ENCODE measurements around the gene SH3PXD2A. TPM values are rescaled to one million over a fixed set of nuclear protein-coding genes. Genes with fewer than 3 reads are reported as not detected.

SH3PXD2A gene
- total RNA-seq, 2 experiments from 2014 or later = 12.4 to 14.5 TPM

DNA sequence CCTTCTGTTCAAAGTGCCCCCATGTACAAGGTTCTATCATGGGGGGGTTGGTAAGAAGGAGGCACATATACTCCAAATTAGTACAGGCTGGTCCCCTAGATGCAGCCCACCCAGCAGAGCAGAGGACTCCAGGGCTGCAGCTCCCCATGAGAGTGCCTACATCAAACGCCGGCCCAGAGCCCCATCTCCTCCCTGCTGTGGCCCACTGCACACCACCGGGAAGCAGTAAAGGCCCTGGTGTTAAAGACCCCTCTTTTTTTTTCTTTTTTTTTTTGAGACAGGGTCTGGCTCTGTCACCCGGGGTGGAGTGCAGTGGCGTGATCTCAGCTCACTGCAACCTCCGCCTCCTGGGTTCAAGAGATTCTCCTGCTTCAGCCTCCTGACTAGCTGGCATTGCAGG is 47.4 kb downstream of the SH3PXD2A start:
- H3K27me3 Mint-ChIP-seq = no peaks in the 10 kb centered on the region
- peaks cover 18% of the 10 kb centered on the region for H3K4me1 Mint-ChIP-seq
- H3K4me3 Mint-ChIP-seq = no peak overlapping the region
- H3K9me3 Mint-ChIP-seq (ENCODE audit: low read depth) = no peaks in the 10 kb centered on the region
- no peak for ATAC-seq
- no peak overlapping the region for H3K27ac Mint-ChIP-seq
- CTCF ChIA-PET = no interaction called here
- no peak for DNase-seq
- H3K36me3 Mint-ChIP-seq = no peaks in the 10 kb centered on the region

DNA sequence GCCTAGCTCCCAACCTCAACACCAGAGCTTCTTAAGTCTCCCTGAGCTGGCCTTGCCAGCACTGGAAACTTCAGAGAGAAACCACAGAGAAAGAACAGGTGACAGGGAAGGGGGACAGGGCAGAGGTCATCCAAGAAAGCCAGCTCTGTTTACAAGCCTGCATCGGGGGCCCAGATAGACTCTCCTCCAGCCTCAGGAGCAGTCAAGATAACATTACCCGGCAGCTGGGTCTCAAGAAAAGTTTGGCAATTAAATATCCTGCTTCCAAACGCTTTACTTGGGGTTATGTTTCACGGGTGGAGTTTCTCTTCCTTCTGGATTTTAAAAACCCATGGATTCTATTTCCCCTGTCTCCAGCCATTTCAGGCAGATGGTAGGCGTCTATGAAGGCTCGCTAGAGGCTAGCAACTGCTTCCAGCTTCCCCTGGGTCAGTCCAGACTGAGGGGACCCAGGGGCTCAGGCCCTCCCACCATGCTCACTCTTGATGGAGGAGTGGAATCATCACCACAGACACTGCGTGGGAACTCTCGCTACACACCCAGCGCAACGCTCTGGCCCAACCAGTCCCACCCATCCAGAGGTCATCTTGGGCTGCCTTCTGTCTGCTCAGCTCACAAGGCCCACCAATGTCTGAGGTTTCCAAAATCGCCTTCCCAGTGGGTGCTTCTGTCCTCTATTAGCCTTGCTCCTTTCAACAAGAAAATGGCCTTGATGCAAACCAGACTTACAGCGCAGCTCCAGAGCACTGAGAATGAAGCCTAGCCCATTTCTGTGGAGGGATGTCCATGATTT is 48.8 kb downstream of the SH3PXD2A start:
- no peaks in the 10 kb centered on the region for H3K36me3 Mint-ChIP-seq
- no peak overlapping the region for H3K27ac Mint-ChIP-seq
- H3K4me1 Mint-ChIP-seq = peaks cover 19% of the 10 kb centered on the region
- DNase-seq (no peak), ATAC-seq (no peak)
- no peaks in the 10 kb centered on the region for H3K9me3 Mint-ChIP-seq (ENCODE audit: low read depth)
- H3K27me3 Mint-ChIP-seq = no peaks in the 10 kb centered on the region
- CTCF ChIA-PET = interaction anchor here (1.0 to 1.9 kb wide), 5 partner anchors 8 to 120 kb away, joined by 3 to 5 read pairs (median 3); no protein-coding TSS in a partner anchor
- no peak overlapping the region for H3K4me3 Mint-ChIP-seq

DNA sequence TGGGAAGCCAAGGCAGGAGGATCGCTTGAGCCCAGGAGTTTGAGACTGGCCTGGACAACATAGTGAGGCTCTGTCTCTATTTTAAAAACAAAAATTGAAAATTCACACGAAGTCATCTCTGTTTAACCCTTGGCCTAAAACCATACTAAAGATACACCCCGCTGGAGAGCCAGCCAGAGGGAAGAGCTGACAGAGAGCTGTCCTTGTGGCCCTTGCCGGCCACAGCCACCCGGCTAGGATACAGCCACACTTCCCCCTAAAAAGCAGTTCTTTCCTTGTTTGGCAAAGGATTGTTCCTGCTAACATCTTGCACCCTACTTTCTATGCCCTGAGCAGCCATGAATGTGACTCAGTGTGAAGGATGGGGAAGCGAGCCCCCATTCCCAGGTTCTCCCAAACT is 49.6 kb downstream of the SH3PXD2A start:
- Mint-ChIP-seq H3K27me3 (no peaks in the 10 kb centered on the region), H3K27ac (no peak overlapping the region), H3K4me3 (no peak overlapping the region), H3K9me3 (ENCODE audit: low read depth) (no peaks in the 10 kb centered on the region), H3K4me1 (peaks cover 25% of the 10 kb centered on the region), H3K36me3 (no peaks in the 10 kb centered on the region)
- ATAC-seq (no peak), DNase-seq (no peak)
- CTCF ChIA-PET = interaction anchor here (1.0 to 1.9 kb wide), 4 partner anchors 9 to 120 kb away, joined by 3 to 5 read pairs (median 3); no protein-coding TSS in a partner anchor

DNA sequence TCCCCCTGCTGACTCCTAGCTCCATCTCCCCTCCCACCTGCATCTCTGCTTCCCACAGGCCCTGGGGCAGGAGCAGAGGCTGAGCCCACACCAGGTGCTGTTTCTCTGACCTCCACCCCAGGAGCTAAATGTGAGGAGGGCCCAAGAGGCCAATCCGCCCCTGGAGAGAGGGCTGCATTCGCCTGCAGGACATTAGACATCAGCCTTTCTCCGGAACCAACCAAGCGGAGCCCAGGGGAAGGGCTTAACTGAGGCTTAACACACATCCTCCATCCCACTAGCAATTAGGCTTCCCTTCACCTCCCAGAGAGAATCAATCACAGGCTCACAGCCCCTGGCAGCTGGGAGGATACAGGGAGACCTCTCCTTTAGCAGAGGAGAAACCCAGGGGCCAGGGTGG is 50.5 kb downstream of the SH3PXD2A start:
- DNase-seq = no peak
- ATAC-seq = no peak
- no peaks in the 10 kb centered on the region for H3K9me3 Mint-ChIP-seq (ENCODE audit: low read depth)
- no peaks in the 10 kb centered on the region for H3K27me3 Mint-ChIP-seq
- H3K27ac Mint-ChIP-seq = no peak overlapping the region
- no peak overlapping the region for H3K4me3 Mint-ChIP-seq
- CTCF ChIA-PET = interaction anchor here (1.5 kb wide), 1 partner anchor 119 kb away, joined by 3 read pairs; no protein-coding TSS in a partner anchor
- no peaks in the 10 kb centered on the region for H3K36me3 Mint-ChIP-seq
- peaks cover 34% of the 10 kb centered on the region for H3K4me1 Mint-ChIP-seq

DNA sequence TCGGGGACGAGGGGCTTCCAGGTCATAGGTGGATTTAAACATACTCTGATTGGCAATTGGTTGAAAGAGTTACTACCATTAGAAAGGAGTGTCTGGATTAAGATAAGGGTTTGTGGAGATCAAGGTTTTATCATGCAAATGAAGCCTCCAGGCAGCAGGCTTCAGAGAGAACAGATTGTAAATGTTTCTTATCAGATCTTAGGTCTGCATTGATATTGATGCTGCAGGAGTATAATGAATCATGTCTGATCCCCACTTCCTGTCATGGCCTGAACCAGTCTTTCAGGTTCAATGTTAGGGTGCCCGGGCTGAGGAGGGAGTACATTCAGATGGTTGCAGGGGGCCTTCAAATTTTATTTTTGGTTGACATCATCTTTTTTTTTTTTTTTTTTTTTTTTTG is 51.4 kb downstream of the SH3PXD2A start:
- H3K27me3 Mint-ChIP-seq = no peaks in the 10 kb centered on the region
- H3K36me3 Mint-ChIP-seq = no peaks in the 10 kb centered on the region
- peak overlapping the region; percentile 25 for H3K27ac Mint-ChIP-seq
- no peaks in the 10 kb centered on the region for H3K9me3 Mint-ChIP-seq (ENCODE audit: low read depth)
- DNase-seq (peak; percentile 70), ATAC-seq (peak; percentile 68)
- peaks cover 42% of the 10 kb centered on the region for H3K4me1 Mint-ChIP-seq
- CTCF ChIA-PET = interaction anchor here (1.2 kb wide), 1 partner anchor 43 kb away, joined by 3 read pairs; no protein-coding TSS in a partner anchor
- no peak overlapping the region for H3K4me3 Mint-ChIP-seq

DNA sequence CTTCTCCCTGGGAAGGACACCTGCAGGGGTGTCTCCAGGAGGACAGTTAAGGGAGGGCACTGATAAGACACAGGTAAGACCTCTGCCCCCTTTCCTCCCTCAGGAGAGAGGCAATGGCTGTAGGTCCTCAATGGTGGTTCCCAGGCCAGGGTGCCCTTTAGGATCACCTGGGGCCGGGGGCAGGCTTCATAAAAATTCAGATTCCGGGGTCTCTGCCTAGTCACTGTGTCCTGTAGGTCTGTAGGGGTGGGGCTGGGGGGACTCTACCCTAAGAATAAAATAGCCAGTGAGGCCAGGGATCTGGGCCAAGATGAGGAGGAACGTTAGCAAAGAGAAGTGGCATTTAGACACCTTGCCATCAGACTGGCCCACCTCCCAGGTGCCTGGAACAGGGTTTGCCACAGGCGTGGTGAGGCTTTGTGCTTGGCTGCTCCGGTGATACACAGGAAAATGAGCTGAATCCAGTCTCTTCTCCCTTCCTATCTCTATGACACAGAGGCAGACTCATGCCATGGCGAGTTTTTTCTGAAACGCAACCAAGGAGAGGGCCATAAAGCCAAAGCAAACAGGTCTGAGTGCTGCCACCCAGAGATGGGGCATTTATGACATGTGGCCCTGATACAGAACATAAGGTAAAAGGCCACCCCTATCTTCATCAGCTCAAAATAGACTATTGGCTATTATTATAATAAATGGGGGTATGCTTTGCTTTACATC is 52.6 kb downstream of the SH3PXD2A start:
- no peak overlapping the region for H3K4me3 Mint-ChIP-seq
- peaks cover 43% of the 10 kb centered on the region for H3K4me1 Mint-ChIP-seq
- H3K27ac Mint-ChIP-seq = peak overlapping the region; percentile 26
- no peaks in the 10 kb centered on the region for H3K9me3 Mint-ChIP-seq (ENCODE audit: low read depth)
- CTCF ChIA-PET = interaction anchor here (1.2 to 2.3 kb wide), 3 partner anchors 31 to 90 kb away, joined by 3 to 9 read pairs (median 3); no protein-coding TSS in a partner anchor
- no peaks in the 10 kb centered on the region for H3K36me3 Mint-ChIP-seq
- no peaks in the 10 kb centered on the region for H3K27me3 Mint-ChIP-seq
- ATAC-seq = no peak
- no peak for DNase-seq

DNA sequence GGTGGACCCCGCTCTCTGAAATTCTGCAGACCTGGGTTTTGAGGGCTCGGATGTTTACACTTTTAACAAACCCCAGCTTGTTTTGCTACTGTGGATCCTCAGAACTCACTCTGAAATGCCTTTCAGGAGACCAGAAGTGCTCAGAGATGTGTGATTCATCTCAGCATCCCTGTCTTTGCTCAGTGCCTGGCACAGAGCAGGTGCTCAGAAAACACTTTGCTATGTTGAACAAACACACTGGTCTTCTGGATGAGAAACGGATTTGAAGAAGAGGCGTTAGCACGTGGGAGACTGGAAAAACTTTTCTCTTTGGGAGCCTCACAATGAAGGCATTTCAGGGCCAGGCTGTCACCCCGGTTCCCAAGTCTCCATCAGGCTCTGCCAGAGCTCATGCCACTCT is 53.3 kb downstream of the SH3PXD2A start:
- Mint-ChIP-seq H3K36me3 (no peaks in the 10 kb centered on the region), H3K4me1 (peaks cover 43% of the 10 kb centered on the region), H3K27me3 (no peaks in the 10 kb centered on the region), H3K27ac (no peak overlapping the region), H3K9me3 (ENCODE audit: low read depth) (no peaks in the 10 kb centered on the region), H3K4me3 (no peak overlapping the region)
- CTCF ChIA-PET = interaction anchor here (1.1 to 2.3 kb wide), 4 partner anchors 30 to 89 kb away, joined by 3 to 9 read pairs (median 3); no protein-coding TSS in a partner anchor
- ATAC-seq (no peak), DNase-seq (no peak)

DNA sequence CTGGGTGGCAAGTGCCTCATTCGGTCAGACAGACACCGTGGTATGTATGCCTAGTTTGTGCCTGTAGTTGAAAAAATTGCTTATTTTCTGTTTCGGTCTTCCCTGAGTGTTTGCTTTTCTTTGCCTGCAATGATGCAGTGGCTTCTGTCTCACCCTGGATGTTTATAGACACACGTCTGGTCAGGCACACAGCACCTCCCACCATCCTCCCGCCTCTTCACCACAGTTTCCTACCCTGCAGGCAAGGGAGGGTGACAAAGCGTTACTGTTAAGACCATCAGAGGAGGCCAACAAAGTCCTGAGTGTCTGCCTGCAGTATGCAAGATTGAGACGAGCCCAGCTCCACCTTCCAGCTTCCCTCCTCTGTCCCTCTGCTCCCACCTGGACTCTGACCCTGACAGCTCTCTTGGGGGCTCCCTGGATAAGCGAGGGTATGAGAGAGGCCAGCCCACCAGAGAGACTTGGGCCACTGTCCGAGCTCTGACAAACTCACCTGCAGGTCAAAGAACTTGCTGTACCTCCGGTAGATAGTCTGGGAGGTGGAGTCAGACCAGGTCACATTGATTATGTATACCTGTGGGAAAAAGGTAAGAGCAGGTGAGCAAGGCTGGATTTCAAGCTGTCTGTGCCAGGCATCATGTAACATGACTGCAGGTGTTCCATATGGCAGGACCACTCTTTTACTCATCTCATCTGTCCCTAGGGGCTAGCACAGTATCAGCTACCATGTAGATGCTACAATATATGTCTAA is 54.4 kb downstream of the SH3PXD2A start:
- H3K4me1 Mint-ChIP-seq = peaks cover 43% of the 10 kb centered on the region
- CTCF ChIA-PET = interaction anchor here (1.0 to 2.3 kb wide), 7 partner anchors 19 to 195 kb away, joined by 3 to 9 read pairs (median 3); no protein-coding TSS in a partner anchor
- ATAC-seq (peak; percentile 94), DNase-seq (peak; percentile 91)
- H3K27me3 Mint-ChIP-seq = peaks cover 4% of the 10 kb centered on the region
- H3K36me3 Mint-ChIP-seq = no peaks in the 10 kb centered on the region
- peak overlapping the region; percentile 84 for H3K27ac Mint-ChIP-seq
- peak overlapping the region; percentile 13 for H3K4me3 Mint-ChIP-seq
- no peaks in the 10 kb centered on the region for H3K9me3 Mint-ChIP-seq (ENCODE audit: low read depth)

DNA sequence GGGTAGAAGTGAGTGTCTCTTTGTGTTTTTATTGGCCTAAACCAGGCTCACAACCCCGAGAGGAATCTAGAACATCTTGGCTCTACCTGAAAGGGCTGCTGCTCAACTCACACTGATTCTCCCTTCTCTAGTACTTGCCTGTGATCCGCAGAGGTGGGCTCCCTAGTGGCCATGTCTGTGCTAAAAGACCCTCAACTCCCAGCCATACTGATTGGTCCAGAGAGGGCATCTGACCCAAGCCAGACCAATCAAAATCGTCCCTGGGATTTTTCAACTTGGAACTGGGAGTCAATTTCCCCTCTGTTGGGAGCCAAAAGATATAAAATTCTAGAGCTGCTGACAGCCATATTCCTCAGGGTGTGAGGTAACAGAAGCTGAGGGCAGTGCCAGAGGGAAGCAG is 55.3 kb downstream of the SH3PXD2A start:
- DNase-seq (no peak), ATAC-seq (no peak)
- Mint-ChIP-seq H3K27me3 (peaks cover 4% of the 10 kb centered on the region), H3K36me3 (no peaks in the 10 kb centered on the region), H3K27ac (peak overlapping the region; percentile 84), H3K9me3 (ENCODE audit: low read depth) (no peaks in the 10 kb centered on the region), H3K4me1 (peaks cover 43% of the 10 kb centered on the region), H3K4me3 (peak overlapping the region; percentile 13)
- CTCF ChIA-PET = interaction anchor here (1.1 kb wide), 3 partner anchors 18 to 194 kb away, joined by 3 read pairs; no protein-coding TSS in a partner anchor

DNA sequence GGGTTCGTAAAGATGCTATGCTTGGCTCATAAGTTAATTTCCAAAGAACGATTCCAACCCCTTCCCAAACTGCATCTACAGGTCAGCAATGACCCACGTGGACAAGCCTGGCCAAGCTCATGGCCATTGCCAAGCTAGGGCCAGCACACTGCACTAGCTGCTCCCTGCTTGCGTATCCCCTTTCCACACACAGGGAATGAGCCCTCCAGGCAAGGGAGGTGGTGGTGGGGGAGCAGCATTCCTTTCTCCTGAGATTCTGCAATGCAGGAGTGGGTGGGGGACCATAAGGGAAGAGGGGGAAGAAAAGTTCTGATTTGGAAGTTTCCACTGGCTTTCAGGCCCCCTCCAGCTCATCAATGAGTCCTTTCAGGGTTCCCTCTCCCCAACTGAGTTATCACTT is 56.0 kb downstream of the SH3PXD2A start:
- CTCF ChIA-PET = interaction anchor here (1.1 kb wide), 2 partner anchors 15 to 40 kb away, joined by 3 to 5 read pairs; no protein-coding TSS in a partner anchor
- ATAC-seq = no peak
- Mint-ChIP-seq H3K27ac (peak overlapping the region; percentile 84), H3K36me3 (no peaks in the 10 kb centered on the region), H3K4me3 (no peak overlapping the region), H3K27me3 (peaks cover 4% of the 10 kb centered on the region), H3K9me3 (ENCODE audit: low read depth) (no peaks in the 10 kb centered on the region), H3K4me1 (peaks cover 41% of the 10 kb centered on the region)
- DNase-seq = no peak

DNA sequence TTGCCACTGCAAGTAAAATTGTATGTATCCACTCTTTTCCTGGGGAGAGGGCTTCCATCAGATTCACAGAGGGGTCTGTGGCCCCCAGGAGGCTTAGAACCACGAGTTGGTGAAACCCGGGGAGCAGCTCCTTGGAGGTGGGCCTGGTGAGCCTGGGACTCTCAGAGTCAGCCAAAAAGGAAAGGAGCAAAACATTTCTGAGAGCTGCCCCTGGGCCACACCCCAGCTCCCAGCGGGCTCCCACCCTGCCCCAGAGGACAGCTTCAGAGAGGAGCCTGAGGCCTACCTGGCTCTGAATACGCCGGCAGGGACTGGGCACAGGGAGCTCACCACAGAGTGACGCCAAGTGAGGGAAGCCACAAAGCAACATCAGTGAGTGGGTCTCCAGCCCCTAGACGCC is 56.9 kb downstream of the SH3PXD2A start:
- CTCF ChIA-PET = interaction anchor here (1.1 to 1.4 kb wide), 2 partner anchors 16 to 26 kb away, joined by 3 to 5 read pairs; no protein-coding TSS in a partner anchor
- no peak for ATAC-seq

DNA sequence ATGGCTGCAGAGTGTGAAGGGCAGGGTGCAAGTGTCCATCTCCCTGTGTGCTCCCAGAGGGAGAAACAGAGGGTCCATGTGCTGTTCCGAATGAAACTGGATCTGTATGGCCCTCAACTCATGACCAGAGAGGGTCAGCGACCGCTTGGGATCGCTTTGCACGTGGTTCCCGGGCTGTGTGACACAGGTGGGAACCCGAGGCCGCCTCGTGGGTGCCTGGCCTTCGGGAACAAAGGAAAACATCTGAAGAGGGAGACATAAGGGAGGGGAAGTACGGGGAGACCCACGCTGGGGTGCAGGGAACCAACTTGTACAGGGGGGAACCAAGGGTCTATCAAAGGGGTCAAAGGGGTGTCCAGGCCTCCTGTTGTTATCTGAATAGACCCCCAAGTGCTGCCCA is 57.5 kb downstream of the SH3PXD2A start:
- peaks cover 7% of the 10 kb centered on the region for H3K27me3 Mint-ChIP-seq
- CTCF ChIA-PET = interaction anchor here (1.4 kb wide), 1 partner anchor 25 kb away, joined by 3 read pairs; no protein-coding TSS in a partner anchor
- H3K4me1 Mint-ChIP-seq = peaks cover 30% of the 10 kb centered on the region
- no peak overlapping the region for H3K27ac Mint-ChIP-seq
- no peaks in the 10 kb centered on the region for H3K9me3 Mint-ChIP-seq (ENCODE audit: low read depth)
- no peak overlapping the region for H3K4me3 Mint-ChIP-seq
- ATAC-seq (no peak), DNase-seq (no peak)
- H3K36me3 Mint-ChIP-seq = no peaks in the 10 kb centered on the region

More for the DNA sequence above, 56.9 kb downstream of the SH3PXD2A start:
- Mint-ChIP-seq H3K4me1 (peaks cover 34% of the 10 kb centered on the region), H3K27me3 (peaks cover 5% of the 10 kb centered on the region), H3K27ac (no peak overlapping the region), H3K4me3 (no peak overlapping the region), H3K9me3 (ENCODE audit: low read depth) (no peaks in the 10 kb centered on the region), H3K36me3 (no peaks in the 10 kb centered on the region)
- DNase-seq = no peak

Measured in activated CD8-positive, alpha-beta memory T cell treated with anti-CD3 and anti-CD28 coated beads, Interleukin-2, amount 10 ng/mL, durations not matched to agents 7 days and 5 days (primary cell).